ENCODE results near the gene TNRC6B. TPM values are rescaled to one million over a fixed set of nuclear protein-coding genes. Genes with fewer than 3 reads are reported as not detected.

Gene TNRC6B
- total and polyA plus RNA-seq, 2 experiments from 2014 or later: 46.9 to 87.8 TPM

GRCh38 chr22:40313007-40313406 lies 135.3 kb downstream of the TNRC6B start:
- DNase-seq (ENCODE audit: low spot score): no peak
- peaks cover 90% of the 10 kb centered on the region for H3K36me3 Mint-ChIP-seq (ENCODE audit: low read depth)
- H3K27me3 Mint-ChIP-seq (ENCODE audit: insufficient read depth, low read depth, poor library complexity): peaks cover 2% of the 10 kb centered on the region

More at GRCh38 chr22:40313007-40313406, 135.3 kb downstream of the TNRC6B start:
- Histone ChIP-seq H3K4me1 (ENCODE audit: insufficient read depth) (no peaks in the 10 kb centered on the region), H3K9me2 (ENCODE audit: insufficient read depth) (no peaks in the 10 kb centered on the region), H3K27ac (ENCODE audit: low read depth) (no peak overlapping the region), H3K36me3 (ENCODE audit: insufficient read depth) (peaks cover 68% of the 10 kb centered on the region), H3K4me3 (no peak overlapping the region), H3K27me3 (ENCODE audit: insufficient read depth) (no peaks in the 10 kb centered on the region), H4K20me1 (replicated peaks; ENCODE audit: insufficient read depth) (0 out of 2 replicates have a peak, but pooled peaks cover 23% of the 10 kb centered on the region), H3K79me2 (replicated peaks; ENCODE audit: insufficient read depth) (no peaks in the 10 kb centered on the region), H2AFZ (no peak overlapping the region), H3F3A (replicated peaks; ENCODE audit: low read depth) (0 out of 2 replicates have a peak, but pooled peaks cover 3% of the 10 kb centered on the region), H3K4me2 (no peak overlapping the region)
- Mint-ChIP-seq H3K4me1 (no peaks in the 10 kb centered on the region), H3K4me3 (no peak overlapping the region), H3K9me3 (no peaks in the 10 kb centered on the region), H3K27ac (no peak overlapping the region)
- ATAC-seq: no peak
- no peak for TF ChIP-seq ETS1 (IDR thresholded peaks at IDR 0.05)
- TF ChIP-seq ZNF462 (CRISPR knock-in tag; IDR thresholded peaks at IDR 0.05): no peak

Data from GM23338 (cell line).